Right lobe of liver (tissue), 4 donors: Measurements from ENCODE around the gene MRPS26.

Source experiments
- CTCF ChIP-seq, 4 donors: fragments of 200-600 bp in 3 of 4; fragments of 450-650 bp in 1 of 4; IDR thresholded peaks; one replicate each; pipeline versions ENCODE4 v1.5.1 to v1.8.0; 2016 to 2022; ENCODE audit warnings: antibody characterized with exemption in 4 of 4, mild to moderate bottlenecking in 2 of 4
- POLR2A ChIP-seq: fragments of 450-650 bp; IDR thresholded peaks from one replicate; pipeline ENCODE4 v1.6.1; 2017; ENCODE audit warnings: antibody characterized with exemption, mild to moderate bottlenecking
- donor health status: DM: no; HTN: no; CAD: no.
- donor health status: DM: no; HTN: no; CAD: no.
- donor health status: DM: no; HTN: yes; CAD: no.

GRCh38 chr20:3021777-3022176 is 24.1 kb upstream of the MRPS26 start:
- TF ChIP-seq CTCF (IDR thresholded peaks at IDR 0.05) (no peak), POLR2A (no peak)
